Esophagus muscularis mucosa (tissue), 4 donors: Measurements from ENCODE around the gene ZFAND4.

ENCODE experiments used
- CTCF ChIP-seq, 3 experiments: fragments of 200-600 bp in 2 of 3; fragments of 450-650 bp in 1 of 3; sonication (generic) in 2 of 3; IDR thresholded peaks; one replicate each; pipeline ENCODE4 v1.5.1; 2017 to 2019; ENCODE audit warnings: antibody characterized with exemption in 3 of 3, mild to moderate bottlenecking in 2 of 3, moderate library complexity in 1 of 3
- EP300 ChIP-seq: sonication (generic); formaldehyde crosslinking; IDR thresholded peaks from one replicate; pipeline ENCODE4 v1.6.1; 2017; ENCODE audit warnings: antibody characterized with exemption
- POLR2A ChIP-seq: fragments of 450-650 bp; IDR thresholded peaks from one replicate; pipeline ENCODE4 v1.6.1; 2017; ENCODE audit warnings: antibody characterized with exemption, moderate library complexity, mild to moderate bottlenecking, low read depth
- POLR2AphosphoS5 ChIP-seq, 2 donors: sonication (generic); formaldehyde crosslinking; IDR thresholded peaks; one replicate each; pipeline ENCODE4 v1.6.1; 2017; ENCODE audit warnings: antibody characterized with exemption in 2 of 2

GRCh38 chr10:45675388-45675787 is 2.8 kb upstream of the ZFAND4 start:
- TF ChIP-seq CTCF (IDR thresholded peaks at IDR 0.05): no peak
- TF ChIP-seq POLR2A: no peak
- no peak for TF ChIP-seq POLR2AphosphoS5 (IDR thresholded peaks at IDR 0.05)
- no peak for TF ChIP-seq EP300
